Sigmoid colon (tissue), 7 donors: ENCODE results near the gene MROH7. TPM values are rescaled to one million over a fixed set of nuclear protein-coding genes. Genes with fewer than 3 reads are reported as not detected.

Experiments used
- DNase-seq: peaks from one replicate; pipeline ENCODE4 v3.0.0-alpha.2; 2019
- H3K27ac ChIP-seq, 4 donors: fragments of 200-600 bp; sonication (generic); one replicate each; pipeline ENCODE4 v1.5.1; 2016 to 2019; ENCODE audit warnings: mild to moderate bottlenecking in 1 of 4
- H3K27me3 ChIP-seq, 3 donors: fragments of 200-600 bp; sonication (generic); one replicate each; pipeline ENCODE4 v1.5.1; 2019; ENCODE audit warnings: mild to moderate bottlenecking in 1 of 3
- H3K36me3 ChIP-seq, 4 donors: fragments of 200-600 bp; sonication (generic); one replicate each; pipeline ENCODE4 v1.5.1; 2016 to 2019
- H3K4me1 ChIP-seq, 4 donors: fragments of 200-600 bp; sonication (generic); one replicate each; pipeline ENCODE4 v1.5.1; 2017 to 2019
- H3K4me3 ChIP-seq, 4 donors: fragments of 200-600 bp; sonication (generic); one replicate each; pipeline ENCODE4 v1.5.1; 2017 to 2019; ENCODE audit warnings: mild to moderate bottlenecking in 2 of 4, moderate library complexity in 1 of 4
- H3K9me3 ChIP-seq, 4 donors: fragments of 200-600 bp in 3 of 4; sonication (generic) in 3 of 4; one replicate each; pipeline versions ENCODE4 v1.5.1 to v1.6.1; 2013 to 2019
- CTCF ChIP-seq, 4 experiments: fragments of 450-650 bp in 3 of 4; fragments of 200-600 bp in 1 of 4; IDR thresholded peaks; one replicate each; pipeline ENCODE4 v1.5.1; 2016 to 2019; ENCODE audit warnings: antibody characterized with exemption in 4 of 4, mild to moderate bottlenecking in 3 of 4, moderate library complexity in 2 of 4
- EP300 ChIP-seq, 4 donors: sonication (generic); formaldehyde crosslinking; IDR thresholded peaks; one replicate each; pipeline ENCODE4 v1.6.1; 2017; ENCODE audit warnings: antibody characterized with exemption in 4 of 4
- POLR2A ChIP-seq, 2 donors: fragments of 450-650 bp; IDR thresholded peaks; one replicate each; pipeline ENCODE4 v1.6.1; 2016; ENCODE audit warnings: antibody characterized with exemption in 2 of 2, mild to moderate bottlenecking in 2 of 2, moderate library complexity in 2 of 2
- POLR2AphosphoS5 ChIP-seq, 4 donors: sonication (generic); formaldehyde crosslinking; IDR thresholded peaks; one replicate each; pipeline ENCODE4 v1.6.1; 2017; ENCODE audit warnings: antibody characterized with exemption in 4 of 4
- WGBS, 2 donors: extraction: QIAGEN DNeasy Blood & Tissue Kit; methylation state at CpG; one replicate each; pipeline ENCODE4 v1.1.7; 2013; 5-methylcytosine and 5-hydroxymethylcytosine counted together
- intact Hi-C: fragments of 100-400 bp; cut with DNase I; formaldehyde crosslinking; loops from one replicate; pipeline ENCODE4 v1.15.1; 2023
- polyA plus RNA-seq, 3 donors: library from polyadenylated mRNA; stranded (reverse); fragments of 200-250 nt; gene quantifications; one replicate each; pipeline ENCODE4 v1.2.3, GENCODE V29; 2013
- total RNA-seq, 4 donors: library from RNA; depleted of rRNA; stranded (reverse); fragments of >200 nt; gene quantifications; one replicate each; pipeline ENCODE4 v1.1.0, GENCODE V29; 2016
- donor health status: healthy with polysubstance abuse.
- donor health status: Bipolar disorder and iron deficiency.
- donor health status: healthy.

Gene MROH7
- total and polyA plus RNA-seq, 7 donors = 0.69 to 23.0 (median 11.2) TPM

GRCh38 chr1:54754486-54755285, 113.1 kb downstream of the MROH7 start:
- 92 to 94% methylated on average over 25 of the region's 25 CpGs for WGBS, 2 donors
- intact Hi-C loops = no loop called here

GRCh38 chr1:54757833-54758232, 116.2 kb downstream of the MROH7 start:
- Histone ChIP-seq H3K36me3 (peaks cover 11 to 36% (median 18%) of the 10 kb centered on the region in 4 donors), H3K27me3 (no peaks in the 10 kb centered on the region), H3K9me3 (no peaks in the 10 kb centered on the region), H3K4me3 (no peak overlapping the region), H3K4me1 (peaks cover 0 to 2% (median 0%) of the 10 kb centered on the region in 4 donors), H3K27ac (no peak overlapping the region)
- DNase-seq = no peak
- TF ChIP-seq POLR2AphosphoS5 (IDR thresholded peaks at IDR 0.05) = no peak
- no peak for TF ChIP-seq CTCF (IDR thresholded peaks at IDR 0.05)
- no peak for TF ChIP-seq EP300 (IDR thresholded peaks at IDR 0.05)
- 97% methylated on average over 9 of the region's 9 CpGs for WGBS, 2 donors
- intact Hi-C loops = no loop called here

More at GRCh38 chr1:54754486-54755285, 113.1 kb downstream of the MROH7 start:
- Histone ChIP-seq H3K36me3 (peaks cover 11 to 36% (median 18%) of the 10 kb centered on the region in 4 donors), H3K9me3 (no peaks in the 10 kb centered on the region), H3K4me3 (no peak overlapping the region), H3K4me1 (no peaks in the 10 kb centered on the region), H3K27ac (no peak overlapping the region), H3K27me3 (no peaks in the 10 kb centered on the region)
- TF ChIP-seq CTCF (IDR thresholded peaks at IDR 0.05) (no peak), POLR2AphosphoS5 (IDR thresholded peaks at IDR 0.05) (no peak), POLR2A (IDR thresholded peaks at IDR 0.05) (no peak), EP300 (IDR thresholded peaks at IDR 0.05) (no peak)
- DNase-seq = no peak

- no peak overlapping the region for H3K27ac ChIP-seq
- peak; percentile 61 for DNase-seq
- H3K9me3 ChIP-seq = no peaks in the 10 kb centered on the region
- no peak for TF ChIP-seq POLR2A (IDR thresholded peaks at IDR 0.05)
- TF ChIP-seq EP300 (IDR thresholded peaks at IDR 0.05) = no peak
- no peaks in the 10 kb centered on the region for H3K27me3 ChIP-seq
- peaks cover 0 to 11% (median 9%) of the 10 kb centered on the region in 4 donors for H3K4me1 ChIP-seq
- H3K4me3 ChIP-seq = no peak overlapping the region
- 94 to 95% methylated on average over 20 of the region's 20 CpGs for WGBS, 2 donors
- intact Hi-C loops = no loop called here
- peaks cover 11 to 36% (median 18%) of the 10 kb centered on the region in 4 donors for H3K36me3 ChIP-seq
Observed at GRCh38 chr1:54758678-54759348, 117.2 kb downstream of the MROH7 start.

Other genes with a start within 250 kb of the MROH7 start
- 10 to 100 TPM; 27.4 to 38.5 (median 34.8) TPM for gene SSBP3, start 235.4 kb upstream of the MROH7 start, total RNA-seq
- 10 to 100 TPM; 40.1 to 62.5 (median 41.8) TPM for gene SSBP3, start 235.4 kb upstream of the MROH7 start, polyA plus RNA-seq
- 10 to 100 TPM in 3 of 4 donors, 1 to 10 TPM in 1; 8.9 to 30.5 (median 19.8) TPM for gene ACOT11, start 93.6 kb upstream of the MROH7 start, total RNA-seq
- 10 to 100 TPM; 21.0 to 40.9 (median 31.9) TPM for gene ACOT11, start 93.6 kb upstream of the MROH7 start, polyA plus RNA-seq
- not detected for gene FAM151A, start 18.3 kb upstream of the MROH7 start, total RNA-seq
- gene FAM151A, start 18.3 kb upstream of the MROH7 start, polyA plus RNA-seq = 1 to 10 TPM; 3.2 to 5.4 (median 3.7) TPM
- gene TTC4, start 74.1 kb downstream of the MROH7 start, total RNA-seq = 10 to 100 TPM; 12.6 to 33.4 (median 27.2) TPM
- gene TTC4, start 74.1 kb downstream of the MROH7 start, polyA plus RNA-seq = 10 to 100 TPM in 1 of 3 donors, 1 to 10 TPM in 2; 7.6 to 15.0 (median 9.6) TPM
- 1 to 10 TPM; 3.3 to 5.7 (median 4.9) TPM for gene PARS2, start 122.7 kb downstream of the MROH7 start, total RNA-seq
- 1 to 10 TPM; 4.9 to 6.0 (median 5.6) TPM for gene PARS2, start 122.7 kb downstream of the MROH7 start, polyA plus RNA-seq
- 1 to 10 TPM in 2 of 4 donors, under 1 TPM in 2; 0.81 to 1.9 (median 0.95) TPM for gene TTC22, start 159.5 kb downstream of the MROH7 start, total RNA-seq
- 10 to 100 TPM; 30.4 to 39.1 (median 33.0) TPM for gene TTC22, start 159.5 kb downstream of the MROH7 start, polyA plus RNA-seq
- gene DHCR24, start 245.4 kb downstream of the MROH7 start, total RNA-seq = 10 to 100 TPM in 1 of 4 donors, 1 to 10 TPM in 3; 4.4 to 22.1 (median 9.0) TPM
- gene DHCR24, start 245.4 kb downstream of the MROH7 start, polyA plus RNA-seq = 100 to 1,000 TPM in 1 of 3 donors, 10 to 100 TPM in 2; 12.6 to 194 (median 17.6) TPM